ENCODE measurements around the gene TCN2.

DNA sequence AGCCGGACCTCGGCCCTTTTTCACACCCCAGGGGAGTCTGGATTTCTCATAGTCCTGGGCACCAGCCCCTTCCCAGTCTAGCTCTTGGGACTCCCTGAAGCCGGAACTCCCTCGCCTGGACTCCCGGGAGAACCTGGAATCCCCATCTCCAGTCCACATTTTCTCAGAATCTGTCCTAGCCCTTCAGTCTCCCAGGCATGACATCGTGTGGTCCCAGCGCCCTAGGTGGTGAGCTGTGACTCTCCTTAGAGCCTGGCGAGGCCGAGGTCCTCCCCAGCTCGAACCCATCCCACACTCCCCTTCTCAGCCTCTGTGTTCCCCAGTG, 61.4 kb downstream of the TCN2 start:
- TF ChIP-seq POLR2A (IDR thresholded peaks at IDR 0.05; ENCODE audit: low read depth, low read length) = no peak
- no peak for TF ChIP-seq POLR2AphosphoS5 (IDR thresholded peaks at IDR 0.05; ENCODE audit: low read depth, low read length)
- TF ChIP-seq TAF1 (IDR thresholded peaks at IDR 0.05; ENCODE audit: borderline replicate concordance, low read depth, low read length) = no peak

All from GM12892 (cell line).